DOHH2 (cell line): Measurements from ENCODE around the gene ZC3H4.

ENCODE experiments used
- H3F3A ChIP-seq: fragments of 200-600 bp; sonication (generic), shearing (Covaris generic); 2 replicates; pipeline ENCODE4 v1.6.0; 2016; ENCODE audit warnings: antibody characterized with exemption, mild to moderate bottlenecking; ENCODE audit not compliant: control insufficient read depth, insufficient read depth
- H3K27ac ChIP-seq: fragments of 200-600 bp; sonication (generic); 2 replicates; pipeline ENCODE4 v1.5.1; 2014; ENCODE audit warnings: low read depth, mild to moderate bottlenecking, low read length, moderate library complexity
- H3K27me3 ChIP-seq: fragments of 200-600 bp; sonication (generic); 2 replicates; pipeline ENCODE4 v1.6.1; 2014; ENCODE audit warnings: mild to moderate bottlenecking, low read length, mixed read lengths; ENCODE audit not compliant: control insufficient read depth
- H3K36me3 ChIP-seq: fragments of 200-600 bp; sonication (generic); 2 replicates; pipeline ENCODE4 v1.6.1; 2014; ENCODE audit warnings: mild to moderate bottlenecking, low read length, moderate library complexity, mixed read lengths; ENCODE audit not compliant: control insufficient read depth
- H3K4me1 ChIP-seq: fragments of 200-600 bp; sonication (generic); 2 replicates; pipeline ENCODE4 v1.6.1; 2014; ENCODE audit warnings: mild to moderate bottlenecking, low read length, mixed read lengths; ENCODE audit not compliant: control insufficient read depth
- H3K4me2 ChIP-seq: fragments of 200-600 bp; sonication (generic); 2 replicates; pipeline ENCODE4 v1.6.0; 2014; ENCODE audit warnings: mild to moderate bottlenecking, low read length, moderate library complexity
- H3K4me3 ChIP-seq: fragments of 200-600 bp; sonication (generic); 2 replicates; pipeline ENCODE4 v1.5.1; 2014; ENCODE audit warnings: mild to moderate bottlenecking, low read length, mixed read lengths
- H3K79me2 ChIP-seq: fragments of 200-600 bp; sonication (generic); 2 replicates; pipeline ENCODE4 v1.6.1; 2014; ENCODE audit warnings: mild to moderate bottlenecking, low read length, mixed read lengths; ENCODE audit not compliant: control insufficient read depth
- H3K9me2 ChIP-seq: fragments of 200-600 bp; sonication (generic); replicated peaks from 2 replicates; pipeline ENCODE4 v1.6.1; 2014; ENCODE audit warnings: mild to moderate bottlenecking, low read length, mixed read lengths; ENCODE audit not compliant: control insufficient read depth
- H3K9me3 ChIP-seq: fragments of 200-600 bp; sonication (generic); 2 replicates; pipeline ENCODE4 v1.6.1; 2014; ENCODE audit warnings: antibody characterized with exemption, low read length, mixed read lengths; ENCODE audit not compliant: control insufficient read depth, insufficient read depth
- H4K20me1 ChIP-seq: fragments of 200-600 bp; sonication (generic); 2 replicates; pipeline ENCODE4 v1.6.0; 2014; ENCODE audit warnings: low read depth, mild to moderate bottlenecking, antibody characterized with exemption, low read length, moderate library complexity; ENCODE audit not compliant: control insufficient read depth, insufficient read depth
- EZH2phosphoT487 ChIP-seq: fragments of 200-600 bp; sonication (generic); IDR thresholded peaks from 2 replicates; pipeline ENCODE4 v1.6.1; 2017; ENCODE audit warnings: borderline replicate concordance, mild to moderate bottlenecking, antibody characterized with exemption, low read length, moderate library complexity, mixed read lengths
- TF ChIP-seq, protein P1 (sequence below): fragments of 200-600 bp; sonication (generic); IDR thresholded peaks from one replicate; pipeline ENCODE4 v1.5.1; 2014; ENCODE audit warnings: antibody characterized with exemption, mild to moderate bottlenecking, low read depth, low read length; ENCODE audit not compliant: poor library complexity, severe bottlenecking

Gene ZC3H4

DNA sequence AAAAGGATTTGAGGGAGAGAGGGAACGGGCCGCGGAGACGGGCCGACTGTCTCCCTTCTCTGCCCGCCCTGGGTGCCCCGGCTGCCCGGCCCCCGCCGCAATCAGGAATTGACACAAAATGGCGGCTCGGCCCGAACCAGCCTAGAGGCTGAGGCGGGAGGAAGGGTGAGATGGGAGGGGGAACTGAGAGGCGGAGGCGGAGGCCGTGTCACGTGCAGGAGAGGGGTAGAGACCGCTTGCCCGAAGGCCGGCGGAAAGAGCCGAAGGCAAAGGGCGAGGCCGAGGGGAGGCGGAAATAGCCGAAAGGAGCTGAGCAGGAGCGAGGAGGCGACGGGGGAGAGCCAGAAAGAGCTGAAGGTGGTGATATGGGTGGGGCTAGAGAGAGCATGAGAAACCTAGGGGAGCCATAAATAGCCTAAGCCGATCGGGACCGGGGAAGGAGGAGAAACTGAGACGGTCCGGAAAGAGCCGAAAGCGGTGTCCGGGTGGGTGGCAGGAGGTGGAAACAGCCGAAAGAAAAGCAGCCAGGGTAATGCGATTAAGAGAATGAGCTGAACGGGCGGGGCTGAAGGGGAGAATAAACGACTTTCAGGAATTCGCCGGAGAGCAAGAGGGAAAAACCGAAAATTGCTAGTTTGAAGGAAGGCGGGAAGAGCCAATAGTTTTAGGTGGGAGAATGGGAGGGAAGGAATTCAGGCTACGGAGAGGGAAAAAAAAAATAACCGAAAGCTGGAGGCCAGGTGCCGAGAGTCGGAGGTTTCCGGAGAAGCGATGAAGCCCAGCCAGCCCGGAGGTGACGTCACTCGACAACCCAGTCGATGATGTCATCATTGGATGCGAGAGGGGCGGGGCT is at the start of gene ZC3H4:
Gene ZC3H4, minus strand, starts transcription at position 780 of the 853 bp plus-strand sequence. CDS start 1,192 bp downstream, outside the sequence.
- Histone ChIP-seq H3K27ac (peak within 1 kb of the TSS; percentile 86), H3K4me3 (peak within 1 kb of the TSS; percentile 80), H3K4me2 (peak within 1 kb of the TSS; percentile 96)

DNA sequence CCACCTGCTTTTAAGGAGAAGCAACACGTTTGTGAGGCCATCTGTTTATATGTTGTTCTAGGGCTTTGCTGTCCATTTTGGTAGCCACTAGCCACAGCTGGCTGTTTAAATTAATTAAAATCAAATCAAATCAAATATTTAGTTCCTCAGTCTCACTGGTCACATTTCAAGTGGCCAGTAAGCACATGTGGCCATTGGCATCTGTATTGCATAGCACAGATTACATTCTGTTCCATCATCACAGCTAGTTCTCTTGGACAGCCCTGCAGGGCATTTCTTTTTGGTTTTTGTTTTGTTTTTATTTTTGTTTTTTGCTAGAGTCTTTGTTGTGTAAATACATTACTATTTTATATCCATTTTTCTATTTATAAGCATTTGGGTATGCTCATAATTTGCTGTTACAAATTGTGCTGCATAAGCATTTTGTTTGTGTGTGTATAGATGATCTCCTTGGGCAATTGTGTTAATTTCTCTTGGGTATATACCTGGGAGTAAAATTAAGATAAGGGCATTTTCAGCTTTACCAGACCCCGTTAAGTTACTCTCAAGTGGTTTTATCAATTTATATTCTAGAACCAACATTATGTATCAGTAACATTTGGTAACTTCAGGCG is 48.4 kb upstream of the ZC3H4 start:
- no peak overlapping the region for H3K27ac ChIP-seq
- peaks cover 3% of the 10 kb centered on the region; the same call in 1 of the 2 replicates for H3F3A ChIP-seq
- H3K79me2 ChIP-seq = peaks cover 61% of the 10 kb centered on the region
- no peaks in the 10 kb centered on the region for H3K9me2 ChIP-seq
- no peak overlapping the region for H3K4me3 ChIP-seq
- no peaks in the 10 kb centered on the region for H3K9me3 ChIP-seq
- H3K27me3 ChIP-seq = no peaks in the 10 kb centered on the region
- H4K20me1 ChIP-seq = peaks cover 11% of the 10 kb centered on the region
- no peak overlapping the region for H3K4me2 ChIP-seq
- H3K36me3 ChIP-seq = peaks cover 68% of the 10 kb centered on the region
- TF ChIP-seq EZH2phosphoT487 = no peak
- TF ChIP-seq, protein P1, sequence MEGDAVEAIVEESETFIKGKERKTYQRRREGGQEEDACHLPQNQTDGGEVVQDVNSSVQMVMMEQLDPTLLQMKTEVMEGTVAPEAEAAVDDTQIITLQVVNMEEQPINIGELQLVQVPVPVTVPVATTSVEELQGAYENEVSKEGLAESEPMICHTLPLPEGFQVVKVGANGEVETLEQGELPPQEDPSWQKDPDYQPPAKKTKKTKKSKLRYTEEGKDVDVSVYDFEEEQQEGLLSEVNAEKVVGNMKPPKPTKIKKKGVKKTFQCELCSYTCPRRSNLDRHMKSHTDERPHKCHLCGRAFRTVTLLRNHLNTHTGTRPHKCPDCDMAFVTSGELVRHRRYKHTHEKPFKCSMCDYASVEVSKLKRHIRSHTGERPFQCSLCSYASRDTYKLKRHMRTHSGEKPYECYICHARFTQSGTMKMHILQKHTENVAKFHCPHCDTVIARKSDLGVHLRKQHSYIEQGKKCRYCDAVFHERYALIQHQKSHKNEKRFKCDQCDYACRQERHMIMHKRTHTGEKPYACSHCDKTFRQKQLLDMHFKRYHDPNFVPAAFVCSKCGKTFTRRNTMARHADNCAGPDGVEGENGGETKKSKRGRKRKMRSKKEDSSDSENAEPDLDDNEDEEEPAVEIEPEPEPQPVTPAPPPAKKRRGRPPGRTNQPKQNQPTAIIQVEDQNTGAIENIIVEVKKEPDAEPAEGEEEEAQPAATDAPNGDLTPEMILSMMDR = no peak
- peaks cover 14% of the 10 kb centered on the region for H3K4me1 ChIP-seq

More for the DNA sequence above, at the start of gene ZC3H4:
- H3K79me2 ChIP-seq = peaks cover 47% of the 10 kb centered on the region
- TF ChIP-seq, protein P1 = no peak
- TF ChIP-seq EZH2phosphoT487 = no peak
- H3F3A ChIP-seq = peaks cover 39% of the 10 kb centered on the region
- H3K9me2 ChIP-seq = no peaks in the 10 kb centered on the region
- H3K9me3 ChIP-seq = no peaks in the 10 kb centered on the region
- peaks cover 42% of the 10 kb centered on the region for H3K36me3 ChIP-seq
- peaks cover 33% of the 10 kb centered on the region for H3K4me1 ChIP-seq
- H3K27me3 ChIP-seq = peaks cover 5% of the 10 kb centered on the region; the same call in 1 of the 2 replicates
- peaks cover under 1% of the 10 kb centered on the region; the same call in 1 of the 2 replicates for H4K20me1 ChIP-seq

DNA sequence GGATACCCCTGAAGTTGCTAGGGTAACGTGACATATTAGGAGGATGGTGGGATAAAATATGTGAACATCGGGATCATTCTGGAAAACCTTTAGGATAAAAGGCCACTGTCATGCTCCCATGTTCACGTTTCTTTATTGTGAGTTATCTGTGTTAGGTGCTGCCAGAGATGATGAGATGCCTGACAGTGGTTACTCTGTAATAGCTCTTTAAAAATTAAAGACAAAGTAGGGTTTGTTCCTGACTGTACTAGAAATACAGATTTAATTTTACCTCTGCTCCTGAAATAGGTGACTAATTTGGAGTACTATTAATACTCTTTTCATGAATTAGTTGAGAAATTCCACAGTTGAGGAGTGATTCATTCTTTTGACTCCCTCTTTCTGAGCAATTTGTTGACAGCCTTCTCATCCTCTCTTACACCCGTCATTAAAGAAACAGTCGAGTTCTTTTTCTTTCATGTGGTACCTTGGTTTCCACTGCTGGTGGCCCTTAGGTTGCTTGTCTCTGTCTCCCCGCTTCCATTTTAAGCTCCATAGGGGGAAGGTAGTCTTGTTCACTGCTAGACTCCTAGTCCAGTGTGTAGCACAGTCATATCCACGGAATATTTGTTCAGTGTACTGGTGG is 45.4 kb upstream of the ZC3H4 start:
- Histone ChIP-seq H3K27ac (no peak overlapping the region), H4K20me1 (peaks cover 7% of the 10 kb centered on the region), H3K4me1 (peaks cover 36% of the 10 kb centered on the region), H3K4me3 (no peak overlapping the region), H3K79me2 (peaks cover 69% of the 10 kb centered on the region), H3F3A (peaks cover 11% of the 10 kb centered on the region), H3K9me2 (no peaks in the 10 kb centered on the region), H3K36me3 (peaks cover 78% of the 10 kb centered on the region), H3K9me3 (no peaks in the 10 kb centered on the region), H3K4me2 (no peak overlapping the region), H3K27me3 (no peaks in the 10 kb centered on the region)
- TF ChIP-seq EZH2phosphoT487 = no peak
- TF ChIP-seq, protein P1 = no peak
